HepG2 (cell line): ENCODE results near the gene DCUN1D3. TPM values are rescaled to one million over a fixed set of nuclear protein-coding genes. Genes with fewer than 3 reads are reported as not detected.

ENCODE experiments used
- ATF6 ChIP-seq: sonication (generic); formaldehyde crosslinking; conservative IDR thresholded peaks from 2 replicates; pipeline ENCODE4 v1.4.0; 2020; ENCODE audit warnings: missing genetic modification reagents
- ATF7 ChIP-seq, 2 experiments: fragments of 450-650 bp in 1 of 2; sonication (generic) in 1 of 2; formaldehyde crosslinking in 1 of 2; IDR thresholded peaks; 2 replicates each; pipeline versions ENCODE4 v1.4.0 to v1.6.1; 2016 to 2020; ENCODE audit warnings: antibody characterized with exemption in 1 of 2, mild to moderate bottlenecking in 1 of 2, missing genetic modification reagents in 1 of 2
- BHLHE40 ChIP-seq: IDR thresholded peaks from 2 replicates; pipeline ENCODE4 v1.6.1; 2011; ENCODE audit warnings: low read length, improper control_type of control experiment
- ETV6 ChIP-seq: sonication (generic); formaldehyde crosslinking; conservative IDR thresholded peaks from 2 replicates; pipeline ENCODE4 v1.4.0; 2020; ENCODE audit warnings: missing genetic modification reagents
- HHEX ChIP-seq: IDR thresholded peaks from 2 replicates; pipeline ENCODE4 v1.6.1; 2016; ENCODE audit warnings: control low read depth
- JUN ChIP-seq: sonication (generic); formaldehyde crosslinking; IDR thresholded peaks from 2 replicates; pipeline ENCODE4 v1.4.0; 2020; ENCODE audit warnings: mild to moderate bottlenecking, missing genetic modification reagents
- KMT2B ChIP-seq: IDR thresholded peaks from 2 replicates; pipeline ENCODE4 v1.6.1; 2016; ENCODE audit warnings: missing genetic modification reagents, missing compliant biosample characterization
- NCOA2 ChIP-seq: sonication (generic); formaldehyde crosslinking; IDR thresholded peaks from 2 replicates; pipeline ENCODE4 v1.8.0; 2022; ENCODE audit warnings: inconsistent platforms
- PCBP1 ChIP-seq: fragments of 200-400 bp; formaldehyde crosslinking; IDR thresholded peaks from 2 replicates; pipeline ENCODE4 v1.6.1; 2017; ENCODE audit warnings: mild to moderate bottlenecking, low read depth, low read length, borderline replicate concordance
- PHF21A ChIP-seq: sonication (generic); formaldehyde crosslinking; IDR thresholded peaks from 2 replicates; pipeline ENCODE4 v1.5.0; 2020; ENCODE audit warnings: mild to moderate bottlenecking, missing genetic modification reagents
- RFX3 ChIP-seq: IDR thresholded peaks from 2 replicates; pipeline ENCODE4 v1.6.1; 2016; ENCODE audit warnings: missing biosample characterization, missing genetic modification reagents
- ZBTB26 ChIP-seq: IDR thresholded peaks from 2 replicates; pipeline ENCODE4 v1.6.1; 2016; ENCODE audit warnings: missing compliant biosample characterization, missing genetic modification reagents, borderline replicate concordance
- ZNF124 ChIP-seq: sonication (generic); formaldehyde crosslinking; IDR thresholded peaks from 2 replicates; pipeline ENCODE4 v1.4.0; 2020; ENCODE audit warnings: missing genetic modification reagents
- ZNF138 ChIP-seq: sonication (generic); formaldehyde crosslinking; IDR thresholded peaks from 2 replicates; pipeline ENCODE4 v1.5.0; 2020; ENCODE audit warnings: mild to moderate bottlenecking, low read depth, missing genetic modification reagents
- ZNF431 ChIP-seq: sonication (generic); formaldehyde crosslinking; IDR thresholded peaks from 2 replicates; pipeline ENCODE4 v1.9.0; 2022; ENCODE audit warnings: missing genetic modification reagents, low read depth, mild to moderate bottlenecking, borderline replicate concordance
- ZNF574 ChIP-seq: sonication (generic); formaldehyde crosslinking; IDR thresholded peaks from 2 replicates; pipeline ENCODE4 v1.4.0; 2020; ENCODE audit warnings: missing genetic modification reagents
- ZNF605 ChIP-seq: sonication (generic); formaldehyde crosslinking; IDR thresholded peaks from 2 replicates; pipeline ENCODE4 v1.8.0; 2022; ENCODE audit warnings: mild to moderate bottlenecking, missing genetic modification reagents
- ZNF800 ChIP-seq: sonication (generic); formaldehyde crosslinking; IDR thresholded peaks from 2 replicates; pipeline ENCODE4 v1.4.0; 2020; ENCODE audit warnings: missing genetic modification reagents
- ZNF841 ChIP-seq: sonication (generic); formaldehyde crosslinking; IDR thresholded peaks from 2 replicates; pipeline ENCODE4 v1.8.1; 2023; ENCODE audit warnings: missing genetic modification reagents, borderline replicate concordance
- ZSCAN22 ChIP-seq: sonication (generic); formaldehyde crosslinking; IDR thresholded peaks from 2 replicates; pipeline ENCODE4 v1.4.0; 2020; ENCODE audit warnings: mild to moderate bottlenecking, missing genetic modification reagents
- polyA plus RNA-seq, 8 experiments: library from polyadenylated mRNA; depleted of rRNA in 3 of 8; stranded (reverse) in 7 of 8; unstranded in 1 of 8; fragments of >200 nt; fragmentation: Illumina TruSeq in 4 of 8; extraction: Trizol in 4 of 8; gene quantifications; 2 replicates each; pipeline versions ENCODE4 v1.2.1 to v1.2.3, GENCODE V29; 2011 to 2016; ENCODE audit warnings: low read depth in 4 of 8, missing spikeins in 1 of 8, mixed read lengths in 1 of 8; ENCODE audit not compliant: insufficient read depth in 1 of 8
- total RNA-seq, 5 experiments: library from RNA; depleted of rRNA; stranded (reverse); fragments of >200 nt; fragmentation: Illumina TruSeq; extraction: Trizol; gene quantifications; 2 replicates each; pipeline ENCODE4 v1.2.3, GENCODE V29; 2016; ENCODE audit warnings: low read depth in 1 of 5

The DCUN1D3 gene
- total and polyA plus RNA-seq, 2 of the 13 experiments (the other 11 are each of a cell fraction or from before 2014, with no cell fraction given): 5.0 to 19.3 TPM

DNA sequence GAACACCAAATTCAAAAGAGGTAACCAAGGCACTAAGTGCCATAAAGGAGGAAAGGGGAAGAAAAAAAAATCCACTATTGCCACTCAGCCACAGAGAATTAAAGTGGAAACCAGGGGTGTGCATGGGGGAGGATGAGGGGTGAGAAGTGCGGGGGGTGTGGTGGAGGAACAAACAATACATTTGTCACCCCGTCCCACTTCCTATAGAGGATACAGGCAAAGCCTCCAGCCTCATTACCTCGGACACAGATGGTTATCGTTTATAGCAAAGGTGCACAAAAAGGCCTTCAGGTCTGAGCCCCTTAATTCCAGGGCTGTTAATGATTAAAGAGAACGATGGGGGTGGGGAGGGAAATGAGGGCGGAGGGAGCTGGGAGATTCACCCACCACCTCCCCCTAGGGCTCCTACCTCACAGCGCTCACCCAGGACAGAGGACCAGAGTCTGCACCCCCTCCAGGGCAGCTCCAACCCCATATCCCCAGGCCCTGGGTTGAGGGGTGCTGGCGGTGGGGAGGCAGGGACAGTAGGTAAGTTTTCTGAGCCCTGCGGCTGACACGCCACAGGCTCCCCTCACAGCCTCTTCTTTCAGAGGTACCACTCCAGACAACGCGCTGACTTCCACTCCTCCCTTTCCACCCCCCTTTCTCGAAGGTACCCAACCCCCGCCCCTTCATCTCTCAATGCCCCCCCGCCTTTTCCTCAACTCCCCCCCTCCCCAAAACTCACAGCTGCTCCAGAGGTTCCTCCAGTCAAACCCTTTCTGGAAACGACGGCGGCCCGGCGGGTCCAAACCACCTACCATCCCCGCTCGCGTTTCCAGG lies 470 bp downstream of the DCUN1D3 start (continued):
- TF ChIP-seq ATF7 (IDR thresholded peaks at IDR 0.05) (no peak), ATF7 (CRISPR knock-in tag; IDR thresholded peaks at IDR 0.05) (peak; percentile 28; the same call in 1 of the 2 replicates), NCOA2 (CRISPR knock-in tag) (0 out of 2 replicates have a peak, but pooled peaks have one; percentile 49), ETV6 (CRISPR knock-in tag) (no peak; the same call in 1 of the 2 replicates), KMT2B (CRISPR knock-in tag) (peak; percentile 33; the same call in 1 of the 2 replicates), HHEX (CRISPR knock-in tag) (no peak), ZBTB26 (CRISPR knock-in tag) (peak; percentile 91; the same call in 1 of the 2 replicates), ZNF574 (CRISPR knock-in tag) (peak; percentile 59), JUN (CRISPR knock-in tag) (0 out of 2 replicates have a peak, but pooled peaks have one; percentile 22), BHLHE40 (no peak), RFX3 (no peak), PHF21A (peak; percentile 74), ATF6 (peak; percentile 67; the same call in 1 of the 2 replicates), ZNF431 (no peak), ZSCAN22 (CRISPR knock-in tag) (0 out of 2 replicates have a peak, but pooled peaks have one; percentile 4), ZNF605 (CRISPR knock-in tag) (no peak; the same call in 1 of the 2 replicates), PCBP1 (0 out of 2 replicates have a peak, but pooled peaks have one; percentile 88), ZNF138 (CRISPR knock-in tag) (0 out of 2 replicates have a peak, but pooled peaks have one; percentile 64), ZNF800 (no peak), ZNF124 (no peak; the same call in none of the 2 replicates), ZNF841 (no peak)
